CD4-positive, alpha-beta T cell treated with Interferon alpha-2 for 1 hour (primary cell): ENCODE results near the gene MYO18B.

ENCODE experiments used
- DNase-seq, 2 donors: peaks; one replicate each; pipeline ENCODE4 v3.0.0-alpha.2; 2020 to 2022

MYO18B gene

GRCh38 chr22:25911243-25911972 is 169.4 kb downstream of the MYO18B start:
- no peak for DNase-seq

- no peak for DNase-seq
Observed at GRCh38 chr22:25919452-25919851, 177.5 kb downstream of the MYO18B start.

- DNase-seq = no peak
Observed at GRCh38 chr22:25922141-25922540, 180.2 kb downstream of the MYO18B start.

- no peak for DNase-seq
Observed at GRCh38 chr22:25923914-25924313, 181.9 kb downstream of the MYO18B start.

- no peak for DNase-seq
Observed at GRCh38 chr22:25928038-25928437, 186.1 kb downstream of the MYO18B start.

GRCh38 chr22:25929321-25929878 is 187.4 kb downstream of the MYO18B start:
- DNase-seq = no peak

GRCh38 chr22:25930083-25930482 is 188.1 kb downstream of the MYO18B start:
- no peak for DNase-seq

- DNase-seq = no peak
Observed at GRCh38 chr22:25930788-25931310, 188.9 kb downstream of the MYO18B start.

GRCh38 chr22:25933158-25933788 is 191.3 kb downstream of the MYO18B start:
- no peak for DNase-seq

GRCh38 chr22:25935266-25936058 is 193.5 kb downstream of the MYO18B start:
- no peak for DNase-seq

GRCh38 chr22:25938151-25938550 is 196.2 kb downstream of the MYO18B start:
- DNase-seq = no peak

GRCh38 chr22:25939384-25939783 is 197.4 kb downstream of the MYO18B start:
- no peak for DNase-seq

- DNase-seq = no peak
Observed at GRCh38 chr22:25940479-25940878, 198.5 kb downstream of the MYO18B start.

GRCh38 chr22:25941365-25941960 is 199.5 kb downstream of the MYO18B start:
- DNase-seq = no peak

GRCh38 chr22:25942115-25942855 is 200.3 kb downstream of the MYO18B start:
- DNase-seq = no peak

- DNase-seq = no peak
Observed at GRCh38 chr22:25942856-25943411, 200.9 kb downstream of the MYO18B start.

GRCh38 chr22:25950111-25950510 is 208.1 kb downstream of the MYO18B start:
- no peak for DNase-seq

GRCh38 chr22:25953276-25953675 is 211.3 kb downstream of the MYO18B start:
- DNase-seq = no peak

GRCh38 chr22:25953919-25954318 is 211.9 kb downstream of the MYO18B start:
- DNase-seq = no peak

GRCh38 chr22:25955323-25955722 is 213.3 kb downstream of the MYO18B start:
- no peak for DNase-seq

- no peak for DNase-seq
Observed at GRCh38 chr22:25956801-25957200, 214.8 kb downstream of the MYO18B start.
